Astrocyte (in vitro differentiated cells and primary cell): ENCODE measurements around the gene TOR2A.
"Not testable (repeated sequence)": the region's sequence is repeated elsewhere in the genome, so short reads cannot be mapped to it uniquely, and the experiment has no call there.

Experiments used
- CTCF ChIP-seq: IDR thresholded peaks from 2 replicates; pipeline ENCODE4 v1.5.1; 2011; ENCODE audit warnings: low read depth, mild to moderate bottlenecking, inconsistent platforms, low read length, moderate library complexity; ENCODE audit not compliant: insufficient read depth
- EZH2 ChIP-seq: IDR thresholded peaks from 2 replicates; pipeline ENCODE4 v1.6.1; 2012; ENCODE audit warnings: mild to moderate bottlenecking, low read length, inconsistent platforms; ENCODE audit not compliant: insufficient read depth

GRCh38 chr9:127756776-127757175 lies 21.7 kb upstream of the TOR2A start:
- TF ChIP-seq CTCF, EZH2: not testable (repeated sequence)
